NCI-H345 (cell line): ENCODE measurements around the gene COPS7A.

Experiments
- DNase-seq: peaks from one replicate; lab custom pipeline; 2025; lab: John Stamatoyannopoulos, UW

COPS7A gene, protein sequence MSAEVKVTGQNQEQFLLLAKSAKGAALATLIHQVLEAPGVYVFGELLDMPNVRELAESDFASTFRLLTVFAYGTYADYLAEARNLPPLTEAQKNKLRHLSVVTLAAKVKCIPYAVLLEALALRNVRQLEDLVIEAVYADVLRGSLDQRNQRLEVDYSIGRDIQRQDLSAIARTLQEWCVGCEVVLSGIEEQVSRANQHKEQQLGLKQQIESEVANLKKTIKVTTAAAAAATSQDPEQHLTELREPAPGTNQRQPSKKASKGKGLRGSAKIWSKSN

DNA sequence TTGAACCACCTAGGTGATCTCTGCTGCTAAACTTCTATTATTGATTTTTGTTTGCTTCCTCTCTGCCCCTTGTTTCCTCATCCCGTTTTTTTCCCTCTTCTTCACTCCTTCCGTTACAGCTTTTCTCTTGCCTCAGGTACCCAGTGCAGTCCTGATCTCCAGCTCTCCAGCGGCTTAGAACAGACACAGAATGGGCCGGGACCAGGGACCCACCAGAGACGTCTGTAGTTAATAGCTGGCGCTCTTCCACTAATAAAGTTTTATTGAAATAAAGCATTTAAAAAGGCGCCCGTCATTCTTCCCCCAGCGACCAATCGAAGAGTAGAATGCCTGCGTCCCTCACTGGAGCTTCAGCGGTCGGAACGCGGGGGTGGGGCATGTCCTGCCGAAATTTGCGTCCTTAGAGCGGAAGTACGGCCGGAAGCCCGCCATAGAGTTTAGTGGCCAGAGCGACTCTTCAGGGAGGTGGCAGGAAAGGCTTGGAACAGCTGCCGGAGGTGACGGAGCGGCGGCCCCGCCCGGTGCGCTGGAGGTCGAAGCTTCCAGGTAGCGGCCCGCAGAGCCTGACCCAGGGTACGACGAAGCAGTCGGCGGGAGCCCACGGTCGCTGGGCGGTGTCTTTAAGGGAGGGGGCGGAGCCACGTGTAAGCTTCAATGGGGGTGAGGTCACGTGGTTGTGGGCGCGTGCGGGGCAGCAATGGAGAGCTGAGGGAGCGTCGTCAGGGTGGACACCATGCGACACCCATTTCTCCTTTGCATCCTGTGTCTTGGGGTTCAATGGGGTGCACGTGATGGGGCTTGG is at the start of gene COPS7A:
Gene COPS7A, plus strand, starts transcription at position 440 of the 802 bp plus-strand sequence. CDS start 611 bp downstream, outside the sequence.
- DNase-seq = peak; percentile 100

- DNase-seq = no peak
These were observed 46.9 kb upstream of the COPS7A start for GRCh38 chr12:6676962-6677361.

GRCh38 chr12:6684609-6685008 is 39.2 kb upstream of the COPS7A start:
- DNase-seq = peak; percentile 26

DNA sequence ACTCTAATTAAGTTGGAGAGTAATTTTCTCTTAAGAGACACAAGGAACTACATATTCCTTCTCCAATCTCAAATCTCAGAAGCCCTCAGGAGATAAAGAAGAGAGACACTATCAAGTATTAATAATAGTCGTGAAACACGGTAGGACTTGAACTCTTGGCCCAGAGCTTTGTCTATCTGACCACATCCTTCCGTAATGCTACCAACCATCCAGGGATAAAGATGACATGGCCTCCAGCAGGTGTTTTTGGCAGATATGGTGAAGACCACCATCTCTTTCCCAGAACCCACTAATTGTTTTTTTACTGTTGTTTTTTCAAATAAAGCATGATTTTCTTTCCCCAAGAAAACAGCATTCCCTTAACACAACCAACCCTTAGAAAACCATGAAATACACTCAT is 38.0 kb upstream of the COPS7A start:
- DNase-seq = no peak

DNA sequence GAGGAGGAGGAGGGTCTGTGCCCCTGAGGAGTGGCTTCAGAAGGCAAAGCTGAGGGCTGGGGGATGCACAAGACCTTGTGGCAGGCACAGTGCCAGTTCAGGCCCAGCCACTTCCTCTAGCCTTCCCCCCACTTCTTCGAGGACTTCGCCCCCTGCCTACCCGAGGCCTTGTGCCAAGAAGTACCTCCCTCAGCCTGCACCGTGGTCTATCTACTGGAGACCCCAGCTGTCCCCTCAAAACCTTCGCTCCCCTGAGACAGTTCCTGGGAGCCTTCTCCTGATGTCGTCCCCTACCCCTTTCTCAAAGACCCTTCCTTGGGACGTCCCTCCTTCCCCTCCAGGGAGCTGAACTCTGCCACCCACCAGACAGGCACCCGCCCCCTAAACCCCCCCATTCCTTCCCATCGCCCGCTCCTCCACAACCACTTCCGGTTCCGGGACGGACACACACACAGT is 35.3 kb upstream of the COPS7A start:
- DNase-seq = no peak

- peak; percentile 99 for DNase-seq
These were observed 34.6 kb upstream of the COPS7A start, which contains the start of gene ZNF384 for GRCh38 chr12:6688999-6689882. Gene ZNF384 (minus strand): TSS chr12:6689375. CDS start chr12:6679520, 9,855 bp downstream.

DNA sequence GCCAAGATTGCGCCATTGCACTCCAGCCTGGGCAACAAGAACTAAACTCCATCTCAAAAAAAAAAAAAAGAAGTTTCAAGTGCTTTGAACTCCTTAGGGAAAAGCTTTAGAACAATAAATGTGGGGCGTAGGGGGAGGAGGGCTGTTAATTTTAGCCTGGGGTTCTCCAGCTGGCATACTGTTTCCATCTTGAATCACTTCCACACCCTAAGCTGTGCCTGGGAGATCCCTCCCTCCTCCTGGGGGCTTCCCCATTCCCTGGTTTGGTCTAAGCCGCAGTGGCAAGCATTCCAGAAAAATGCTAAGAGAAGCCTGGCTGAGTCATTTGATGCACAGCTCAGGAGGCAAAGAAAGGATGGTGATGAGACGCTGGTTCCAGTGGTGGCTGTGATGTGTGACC is 32.4 kb upstream of the COPS7A start:
- DNase-seq = no peak

GRCh38 chr12:6692888-6693287 is 31.0 kb upstream of the COPS7A start:
- no peak for DNase-seq

- no peak for DNase-seq
These were observed 30.0 kb upstream of the COPS7A start for GRCh38 chr12:6693832-6694355.

DNA sequence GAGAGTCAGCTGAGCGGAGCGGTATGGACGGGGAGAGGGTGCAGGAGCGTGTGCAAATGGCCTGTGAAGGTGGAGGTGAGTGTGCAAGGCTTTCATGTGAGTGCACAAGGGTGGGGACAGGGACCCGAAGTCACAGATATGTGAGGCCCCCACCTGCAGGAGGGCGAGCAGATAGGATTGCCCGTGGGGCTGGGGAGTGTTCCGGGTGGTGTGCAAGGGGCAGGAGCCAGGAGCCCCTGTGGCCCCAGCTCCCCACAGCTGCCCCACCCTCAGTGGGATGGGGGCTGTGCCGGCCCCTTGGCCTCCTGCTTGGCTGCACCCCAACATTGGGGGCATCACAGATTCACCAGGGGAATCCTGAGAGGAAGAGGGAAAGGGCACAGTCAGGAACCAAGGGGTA is 29.1 kb upstream of the COPS7A start:
- DNase-seq = no peak

DNA sequence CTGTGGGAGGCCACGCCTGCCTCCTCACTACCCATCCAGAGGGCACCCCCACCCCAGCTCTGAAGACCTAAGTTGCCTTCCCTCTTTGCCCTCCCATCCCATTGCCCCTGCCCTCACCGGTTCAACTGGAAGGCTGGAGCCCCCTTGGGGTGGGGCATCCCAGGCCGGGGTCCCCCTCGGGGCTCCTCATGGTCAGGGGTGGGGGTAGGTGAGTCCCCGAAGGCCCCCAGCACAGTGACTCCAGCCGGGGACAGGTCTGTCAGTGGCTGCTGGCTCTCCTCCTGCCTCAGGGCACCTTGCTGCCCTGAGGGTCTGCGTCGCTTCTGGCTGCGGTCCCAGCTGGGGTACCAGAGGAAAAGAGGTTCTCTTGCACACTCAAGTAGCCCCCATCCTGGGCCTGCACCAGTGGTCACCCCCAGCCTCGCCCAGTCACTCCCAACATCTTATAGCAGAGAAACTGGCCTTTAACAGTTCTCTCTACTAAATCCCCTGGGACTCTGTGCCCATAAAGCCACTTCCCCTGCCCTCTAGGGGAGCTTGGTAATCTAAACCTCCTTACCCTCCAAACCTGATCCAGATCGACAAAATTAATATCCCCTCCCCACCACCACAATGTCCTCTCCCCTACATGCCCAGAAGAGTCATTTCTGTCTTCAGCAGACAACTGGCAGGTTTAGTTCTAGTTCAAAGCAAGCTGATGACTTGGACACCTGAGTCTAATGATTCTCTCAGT is 28.4 kb upstream of the COPS7A start:
- DNase-seq = no peak

GRCh38 chr12:6696690-6697583 is 26.9 kb upstream of the COPS7A start:
- no peak for DNase-seq

GRCh38 chr12:6697584-6698351 is 26.1 kb upstream of the COPS7A start:
- DNase-seq = peak; percentile 17

DNA sequence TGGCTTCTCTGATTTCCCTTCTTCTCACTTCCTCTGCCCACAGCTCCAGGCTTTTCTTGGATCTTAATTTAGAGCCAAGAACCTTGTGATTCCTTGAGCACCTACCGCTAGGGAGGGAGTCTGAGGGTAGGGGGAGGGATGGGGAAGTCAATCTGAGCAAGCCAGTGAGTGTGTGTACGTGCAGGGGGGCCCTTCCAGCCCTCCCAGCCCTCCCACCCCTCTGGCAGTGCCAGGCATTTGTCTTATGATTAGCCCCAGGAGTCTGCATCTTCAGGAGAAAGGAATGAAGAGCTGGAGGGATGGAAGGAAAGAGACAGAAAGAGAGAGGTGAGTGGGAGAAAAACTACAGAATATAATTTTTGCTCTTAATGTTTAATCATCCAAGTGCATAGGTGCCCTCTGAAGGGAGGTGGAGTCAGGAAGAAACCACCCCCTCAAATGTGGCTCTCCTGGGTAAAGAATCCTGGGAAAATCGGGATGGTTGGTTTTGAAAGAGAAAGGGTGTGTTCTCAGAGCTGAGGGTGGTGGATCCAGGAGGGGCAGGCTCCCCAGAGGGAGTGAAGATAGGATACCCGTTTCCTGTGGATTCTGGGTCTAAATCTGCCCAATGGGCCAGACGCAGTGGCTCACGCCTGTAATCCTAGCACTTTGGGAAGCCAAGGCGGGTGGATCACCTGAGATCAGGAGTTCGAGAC is 25.3 kb upstream of the COPS7A start:
- DNase-seq = no peak

GRCh38 chr12:6699259-6699988 is 24.4 kb upstream of the COPS7A start:
- DNase-seq = no peak

GRCh38 chr12:6699989-6700645 is 23.7 kb upstream of the COPS7A start:
- DNase-seq = peak; percentile 16

- DNase-seq = peak; percentile 37
These were observed 23.2 kb upstream of the COPS7A start, which contains the start of gene PIANP for GRCh38 chr12:6700646-6701051. Gene PIANP (minus strand): TSS chr12:6700815. CDS start chr12:6698061, 2,754 bp downstream.
